Nephron (organoid): ENCODE measurements around the gene SERPINA9.

ENCODE experiments used
- H3K27ac Mint-ChIP-seq, 3 experiments: 2 replicates each; pipeline ENCODE4 v1.8.0; 2020; ENCODE audit warnings: mixed read lengths in 3 of 3, mild to moderate bottlenecking in 2 of 3, moderate library complexity in 1 of 3
- H3K27me3 Mint-ChIP-seq: 2 replicates; pipeline ENCODE4 v1.8.0; 2021; ENCODE audit warnings: low read depth, mild to moderate bottlenecking, moderate library complexity, mixed read lengths
- H3K36me3 Mint-ChIP-seq: 2 replicates; pipeline ENCODE4 v1.8.0; 2020; ENCODE audit warnings: low read depth, mixed read lengths
- H3K4me1 Mint-ChIP-seq: 2 replicates; pipeline ENCODE4 v1.8.0; 2020; ENCODE audit warnings: mixed read lengths
- H3K4me3 Mint-ChIP-seq, 3 experiments: 2 replicates each; pipeline ENCODE4 v1.8.0; 2020; ENCODE audit warnings: mild to moderate bottlenecking in 3 of 3, mixed read lengths in 3 of 3, moderate library complexity in 2 of 3
- H3K9me3 Mint-ChIP-seq: 2 replicates; pipeline ENCODE4 v1.8.0; 2020; ENCODE audit warnings: mixed read lengths
- CTCF ChIP-seq, 3 experiments: fragments of 200-600 bp; sonication (generic); IDR thresholded peaks; one replicate each; pipeline ENCODE4 v1.5.0; 2021; ENCODE audit warnings: antibody characterized with exemption in 3 of 3; ENCODE audit not compliant: unreplicated experiment in 3 of 3

SERPINA9 gene

GRCh38 chr14:94499673-94500072 lies 23.7 kb upstream of the SERPINA9 start:
- H3K9me3 Mint-ChIP-seq: no peaks in the 10 kb centered on the region
- H3K4me1 Mint-ChIP-seq: no peaks in the 10 kb centered on the region
- H3K27me3 Mint-ChIP-seq: peaks cover 28% of the 10 kb centered on the region
- H3K4me3 Mint-ChIP-seq: no peak overlapping the region
- no peaks in the 10 kb centered on the region for H3K36me3 Mint-ChIP-seq
- no peak overlapping the region for H3K27ac Mint-ChIP-seq
- no peak for TF ChIP-seq CTCF (IDR thresholded peaks at IDR 0.05; ENCODE audit: unreplicated experiment in 3 of 3)

- no peak for TF ChIP-seq CTCF (IDR thresholded peaks at IDR 0.05; ENCODE audit: unreplicated experiment in 3 of 3)
- H3K4me1 Mint-ChIP-seq: no peaks in the 10 kb centered on the region
- peaks cover 28% of the 10 kb centered on the region for H3K27me3 Mint-ChIP-seq
- H3K36me3 Mint-ChIP-seq: no peaks in the 10 kb centered on the region
- no peaks in the 10 kb centered on the region for H3K9me3 Mint-ChIP-seq
- H3K4me3 Mint-ChIP-seq: no peak overlapping the region
- H3K27ac Mint-ChIP-seq: no peak overlapping the region
These were observed 22.2 kb upstream of the SERPINA9 start for GRCh38 chr14:94498215-94498614.

GRCh38 chr14:94494085-94494484 lies 18.1 kb upstream of the SERPINA9 start:
- TF ChIP-seq CTCF (IDR thresholded peaks at IDR 0.05; ENCODE audit: unreplicated experiment in 3 of 3): no peak
- H3K4me1 Mint-ChIP-seq: no peaks in the 10 kb centered on the region
- H3K27ac Mint-ChIP-seq: no peak overlapping the region

GRCh38 chr14:94491511-94491910 lies 15.5 kb upstream of the SERPINA9 start:
- Mint-ChIP-seq H3K36me3 (no peaks in the 10 kb centered on the region), H3K27ac (no peak overlapping the region), H3K4me3 (no peak overlapping the region), H3K27me3 (peaks cover 19% of the 10 kb centered on the region), H3K4me1 (no peaks in the 10 kb centered on the region), H3K9me3 (no peaks in the 10 kb centered on the region)
- no peak for TF ChIP-seq CTCF (IDR thresholded peaks at IDR 0.05; ENCODE audit: unreplicated experiment in 3 of 3)

More at GRCh38 chr14:94494085-94494484, 18.1 kb upstream of the SERPINA9 start:
- Mint-ChIP-seq H3K36me3 (no peaks in the 10 kb centered on the region), H3K27me3 (peaks cover 23% of the 10 kb centered on the region), H3K9me3 (no peaks in the 10 kb centered on the region), H3K4me3 (no peak overlapping the region)

GRCh38 chr14:94489336-94489735 lies 13.3 kb upstream of the SERPINA9 start:
- no peaks in the 10 kb centered on the region for H3K36me3 Mint-ChIP-seq
- H3K9me3 Mint-ChIP-seq: no peaks in the 10 kb centered on the region
- H3K4me3 Mint-ChIP-seq: no peak overlapping the region
- no peak overlapping the region for H3K27ac Mint-ChIP-seq
- peaks cover 5% of the 10 kb centered on the region for H3K4me1 Mint-ChIP-seq
- H3K27me3 Mint-ChIP-seq: peaks cover 19% of the 10 kb centered on the region
- TF ChIP-seq CTCF (IDR thresholded peaks at IDR 0.05; ENCODE audit: unreplicated experiment in 3 of 3): no peak

GRCh38 chr14:94486883-94487282 lies 10.9 kb upstream of the SERPINA9 start:
- Mint-ChIP-seq H3K36me3 (no peaks in the 10 kb centered on the region), H3K27ac (no peak overlapping the region), H3K27me3 (peaks cover 35% of the 10 kb centered on the region), H3K4me3 (peak overlapping the region in 1 of 3 experiments; percentile 54), H3K9me3 (no peaks in the 10 kb centered on the region), H3K4me1 (peaks cover 5% of the 10 kb centered on the region)
- no peak for TF ChIP-seq CTCF (IDR thresholded peaks at IDR 0.05; ENCODE audit: unreplicated experiment in 3 of 3)
